ENCODE measurements around the gene RIGI. TPM values are rescaled to one million over a fixed set of nuclear protein-coding genes. Genes with fewer than 3 reads are reported as not detected.

Gene RIGI
- 6.2 and 6.8 TPM in 2 replicates for total RNA-seq

DNA sequence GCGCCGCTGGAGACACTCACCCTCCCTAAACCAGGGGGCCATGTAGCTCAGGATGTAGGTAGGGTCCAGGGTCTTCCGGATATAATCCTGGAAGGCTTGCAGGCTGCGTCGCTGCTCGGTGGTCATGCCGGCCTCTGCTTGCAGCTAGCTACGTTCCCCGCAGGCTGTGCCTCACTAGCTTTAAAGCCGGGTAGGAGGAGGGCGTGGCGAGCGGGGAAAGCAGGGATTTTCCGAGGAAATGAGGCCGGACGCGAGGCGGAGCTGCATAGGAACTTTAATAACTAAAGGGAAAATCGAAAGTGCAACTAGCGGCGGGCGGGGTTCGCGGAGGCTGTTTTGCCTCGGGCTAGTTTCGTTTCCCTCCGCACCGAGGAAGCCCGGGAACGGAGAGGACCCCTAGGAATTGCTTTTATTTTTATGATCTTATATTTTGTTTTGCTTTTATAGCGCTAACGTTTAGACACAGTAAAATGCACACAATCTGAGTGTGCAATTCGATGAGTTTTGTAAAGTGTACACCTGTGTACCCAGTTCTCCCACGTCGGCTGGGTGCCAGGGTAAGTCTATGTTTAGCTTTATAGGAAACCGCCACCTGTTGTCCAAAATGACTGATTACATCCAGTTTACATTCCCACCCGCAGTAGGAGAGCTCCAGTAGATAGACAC lies at the start of gene RIGI:
Gene RIGI (minus strand): TSS at position 156 of the 666 bp plus-strand sequence. CDS start 30 bp downstream, at position 126.

DNA sequence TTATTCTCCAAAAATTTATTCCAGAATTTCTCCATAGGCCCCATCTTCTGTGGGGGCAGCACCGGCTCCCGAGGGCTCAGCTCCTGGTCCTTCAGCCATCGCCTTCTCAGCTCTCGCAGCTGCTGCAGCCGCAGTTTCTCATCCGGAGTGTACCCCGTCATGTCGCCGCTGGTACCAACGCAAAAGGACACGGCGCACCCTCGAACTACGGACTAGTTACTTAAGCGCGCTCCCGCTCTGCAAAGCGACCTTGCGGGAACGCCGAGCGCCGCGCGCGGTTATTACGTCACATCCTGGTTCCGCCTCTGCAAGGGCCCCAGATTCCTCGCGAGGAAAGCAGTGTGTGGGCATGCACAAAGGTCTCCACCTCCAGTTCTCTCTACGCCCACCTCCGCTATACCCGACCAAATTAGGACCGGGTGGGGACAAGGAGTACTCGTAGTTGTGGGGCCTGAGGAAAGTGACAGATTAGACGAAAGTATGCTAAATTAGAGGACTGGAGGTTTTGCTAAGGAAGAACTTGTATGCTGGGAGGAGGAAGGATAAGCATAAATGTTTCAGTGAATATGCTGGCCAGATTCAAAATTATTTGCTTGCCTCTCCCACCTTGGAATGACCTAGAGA lies 47.0 kb upstream of the RIGI start, which contains the start of gene NDUFB6:
Gene NDUFB6 (minus strand): TSS at position 260 of the 624 bp plus-strand sequence. CDS start 99 bp downstream, at position 161.

DNA sequence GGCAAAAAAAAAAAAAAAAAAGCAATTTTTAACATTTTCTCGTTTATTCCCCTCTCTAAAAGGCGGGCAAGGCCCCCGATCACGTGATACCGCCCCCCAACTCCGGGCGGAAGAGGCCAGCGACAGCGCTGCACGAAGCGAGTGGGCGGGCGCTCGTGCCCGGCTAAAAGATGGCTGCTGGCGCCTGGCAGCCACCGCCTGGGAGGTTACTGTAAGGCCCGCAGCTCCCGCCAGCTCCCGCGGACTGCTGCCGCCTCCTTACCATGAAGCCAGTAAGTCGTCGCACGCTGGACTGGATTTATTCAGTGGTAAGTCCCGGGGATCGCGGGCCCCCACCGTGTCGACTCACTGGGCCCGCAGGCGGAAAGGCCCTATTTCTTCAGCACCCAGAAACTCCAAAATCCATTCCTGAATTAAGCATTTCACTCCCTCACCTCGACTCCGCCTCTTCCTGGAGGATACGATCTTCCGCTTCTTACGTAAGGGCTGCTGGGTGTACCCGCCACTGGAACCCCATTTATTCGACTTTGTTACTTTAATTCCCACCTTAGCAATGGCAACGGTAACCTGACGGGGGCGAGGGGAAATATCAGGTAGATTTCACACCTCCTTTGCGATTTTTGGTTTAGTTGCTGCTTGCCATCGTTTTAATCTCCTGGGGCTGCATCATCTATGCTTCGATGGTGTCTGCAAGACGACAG lies 26.3 kb upstream of the RIGI start, which contains the start of the genes SMIM27 and TOPORS:
Gene SMIM27 (plus strand): TSS at position 156 of the 701 bp plus-strand sequence. CDS start 108 bp downstream, at position 264.
Gene TOPORS (minus strand): TSS at position 415 of the 701 bp plus-strand sequence. CDS start 150 bp downstream, at position 265.

Other genes starting within 250 kb of the RIGI start
- gene ACO1, start 141.6 kb downstream of the RIGI start, total RNA-seq, result 42.4 and 71.9 TPM in 2 replicates
- gene SMIM27, start 26.1 kb upstream of the RIGI start, total RNA-seq, result 5.4 and 10.1 TPM in 2 replicates
- gene TOPORS, start 26.4 kb upstream of the RIGI start, total RNA-seq, result 9.6 and 10.1 TPM in 2 replicates
- 28.9 and 38.6 TPM in 2 replicates for gene NDUFB6, start 47.0 kb upstream of the RIGI start, total RNA-seq
- not detected in 2 replicates for gene TAF1L, start 109.5 kb upstream of the RIGI start, total RNA-seq

Measured in mesangial cell (primary cell).